ENCODE results near the gene SLC26A9. TPM values are rescaled to one million over a fixed set of nuclear protein-coding genes. Genes with fewer than 3 reads are reported as not detected.

Gene SLC26A9
- total RNA-seq, 1 experiment from 2014 or later = not detected

DNA sequence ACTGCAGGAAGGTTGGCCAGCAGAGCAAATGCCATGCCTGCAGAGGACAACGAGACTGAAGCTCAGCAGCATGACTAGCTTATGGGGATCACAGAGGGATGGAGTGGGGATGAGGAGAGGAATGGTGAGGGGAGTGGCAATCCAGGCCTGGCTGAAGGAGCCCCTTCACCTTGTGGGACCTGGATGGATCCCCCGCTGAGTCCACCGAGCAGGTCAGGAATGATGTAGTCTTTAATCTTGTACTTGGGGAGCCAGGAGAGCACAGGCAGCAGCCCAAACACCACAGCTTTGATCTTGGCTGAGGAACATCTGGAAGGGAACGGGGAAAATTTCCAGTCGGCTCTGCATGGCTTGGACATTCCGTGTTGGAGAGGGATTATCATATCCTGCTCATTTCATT lies 10.5 kb downstream of the SLC26A9 start:
- ChIA-PET POLR2A (ENCODE audit: unreplicated experiment) (no interaction called here), CTCF (interaction anchor here (0.9 kb wide), 1 partner anchor 45 kb away, joined by 3 read pairs; no protein-coding TSS in a partner anchor)
- Histone ChIP-seq H3K36me3 (ENCODE audit: low read depth, low read length) (no peaks in the 10 kb centered on the region), H2AFZ (ENCODE audit: low read length) (no peak overlapping the region), H3K27ac (ENCODE audit: low read length) (peak overlapping the region; percentile 80), H3K9ac (ENCODE audit: low read length) (no peak overlapping the region; the same call in 1 of the 2 replicates), H3K9me2 (replicated peaks; ENCODE audit: low read length) (no peaks in the 10 kb centered on the region), H3F3A (ENCODE audit: low read length, unreplicated experiment) (no peaks in the 10 kb centered on the region), H3K4me3 (ENCODE audit: low read length) (no peak overlapping the region), H3K4me2 (ENCODE audit: low read length) (0 out of 2 replicates have a peak overlapping the region, but pooled peaks have one; percentile 37), H3K27me3 (ENCODE audit: low read length) (no peaks in the 10 kb centered on the region), H4K20me1 (ENCODE audit: low read length) (no peaks in the 10 kb centered on the region), H3K4me1 (ENCODE audit: insufficient read depth, low read length) (peaks cover 33% of the 10 kb centered on the region), H3K9me3 (ENCODE audit: low read length) (no peaks in the 10 kb centered on the region), H3K79me2 (ENCODE audit: low read length) (no peaks in the 10 kb centered on the region)
- DNase-seq = no peak
- ATAC-seq = no peak
- BruUV-seq (replicated peaks) = no TSS peak
- intact Hi-C loops (cut with micrococcal nuclease) = no loop called here
- no peak for TF ChIP-seq EZH2 (IDR thresholded peaks at IDR 0.05; ENCODE audit: low read length, unreplicated experiment)
- TF ChIP-seq, protein P1, sequence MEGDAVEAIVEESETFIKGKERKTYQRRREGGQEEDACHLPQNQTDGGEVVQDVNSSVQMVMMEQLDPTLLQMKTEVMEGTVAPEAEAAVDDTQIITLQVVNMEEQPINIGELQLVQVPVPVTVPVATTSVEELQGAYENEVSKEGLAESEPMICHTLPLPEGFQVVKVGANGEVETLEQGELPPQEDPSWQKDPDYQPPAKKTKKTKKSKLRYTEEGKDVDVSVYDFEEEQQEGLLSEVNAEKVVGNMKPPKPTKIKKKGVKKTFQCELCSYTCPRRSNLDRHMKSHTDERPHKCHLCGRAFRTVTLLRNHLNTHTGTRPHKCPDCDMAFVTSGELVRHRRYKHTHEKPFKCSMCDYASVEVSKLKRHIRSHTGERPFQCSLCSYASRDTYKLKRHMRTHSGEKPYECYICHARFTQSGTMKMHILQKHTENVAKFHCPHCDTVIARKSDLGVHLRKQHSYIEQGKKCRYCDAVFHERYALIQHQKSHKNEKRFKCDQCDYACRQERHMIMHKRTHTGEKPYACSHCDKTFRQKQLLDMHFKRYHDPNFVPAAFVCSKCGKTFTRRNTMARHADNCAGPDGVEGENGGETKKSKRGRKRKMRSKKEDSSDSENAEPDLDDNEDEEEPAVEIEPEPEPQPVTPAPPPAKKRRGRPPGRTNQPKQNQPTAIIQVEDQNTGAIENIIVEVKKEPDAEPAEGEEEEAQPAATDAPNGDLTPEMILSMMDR (conservative IDR thresholded peaks at IDR 0.05; ENCODE audit: low read depth, low read length) = no peak
- no peak for TF ChIP-seq EZH2phosphoT487 (IDR thresholded peaks at IDR 0.05; ENCODE audit: borderline replicate concordance, low read length)

DNA sequence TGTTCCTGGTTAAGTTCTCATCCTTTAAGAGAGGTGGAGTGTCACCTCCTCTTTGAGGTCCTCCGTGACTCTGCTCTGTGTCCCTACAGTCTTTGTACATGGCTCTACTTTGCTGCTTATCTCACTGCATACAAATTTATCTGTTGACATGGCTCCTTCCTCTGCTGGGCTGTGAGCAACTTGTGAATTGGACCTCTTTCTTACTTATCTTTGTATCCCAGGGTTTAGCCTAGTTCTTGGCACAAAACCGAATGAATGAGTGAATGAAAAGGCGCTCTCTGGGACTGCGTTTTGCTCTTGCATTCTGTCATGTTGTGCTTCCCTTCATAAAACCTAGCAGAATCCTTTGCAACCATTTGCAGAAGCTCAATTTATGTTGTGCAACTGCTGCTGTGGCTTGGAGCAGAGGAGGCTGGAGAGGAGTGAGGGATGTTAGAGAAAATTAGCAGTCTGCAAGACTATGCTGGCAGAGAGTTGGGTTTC lies 12.4 kb downstream of the SLC26A9 start:
- H2AFZ ChIP-seq (ENCODE audit: low read length) = no peak overlapping the region
- H3K9ac ChIP-seq (ENCODE audit: low read length) = no peak overlapping the region
- H3K27me3 ChIP-seq (ENCODE audit: low read length) = no peaks in the 10 kb centered on the region
- intact Hi-C loops (cut with micrococcal nuclease) = no loop called here
- TF ChIP-seq EZH2phosphoT487 (IDR thresholded peaks at IDR 0.05; ENCODE audit: borderline replicate concordance, low read length) (no peak), EZH2 (IDR thresholded peaks at IDR 0.05; ENCODE audit: low read length, unreplicated experiment) (no peak)
- TF ChIP-seq, protein P1 (conservative IDR thresholded peaks at IDR 0.05; ENCODE audit: low read depth, low read length) = no peak
- no peaks in the 10 kb centered on the region for H3K36me3 ChIP-seq (ENCODE audit: low read depth, low read length)
- H3F3A ChIP-seq (ENCODE audit: low read length, unreplicated experiment) = no peaks in the 10 kb centered on the region
- POLR2A ChIA-PET (ENCODE audit: unreplicated experiment) = no interaction called here
- no peak overlapping the region for H3K4me2 ChIP-seq (ENCODE audit: low read length)
- no peaks in the 10 kb centered on the region for H4K20me1 ChIP-seq (ENCODE audit: low read length)
- no peak for ATAC-seq
- no TSS peak for BruUV-seq (replicated peaks)
- no peak overlapping the region for H3K27ac ChIP-seq (ENCODE audit: low read length)
- no peaks in the 10 kb centered on the region for H3K9me3 ChIP-seq (ENCODE audit: low read length)
- no peaks in the 10 kb centered on the region for H3K79me2 ChIP-seq (ENCODE audit: low read length)
- CTCF ChIA-PET = interaction anchor here (0.6 kb wide), 1 partner anchor 508 kb away, joined by 3 read pairs; no protein-coding TSS in a partner anchor
- H3K9me2 ChIP-seq (replicated peaks; ENCODE audit: low read length) = no peaks in the 10 kb centered on the region
- H3K4me3 ChIP-seq (ENCODE audit: low read length) = no peak overlapping the region
- DNase-seq = no peak
- H3K4me1 ChIP-seq (ENCODE audit: insufficient read depth, low read length) = peaks cover 28% of the 10 kb centered on the region

DNA sequence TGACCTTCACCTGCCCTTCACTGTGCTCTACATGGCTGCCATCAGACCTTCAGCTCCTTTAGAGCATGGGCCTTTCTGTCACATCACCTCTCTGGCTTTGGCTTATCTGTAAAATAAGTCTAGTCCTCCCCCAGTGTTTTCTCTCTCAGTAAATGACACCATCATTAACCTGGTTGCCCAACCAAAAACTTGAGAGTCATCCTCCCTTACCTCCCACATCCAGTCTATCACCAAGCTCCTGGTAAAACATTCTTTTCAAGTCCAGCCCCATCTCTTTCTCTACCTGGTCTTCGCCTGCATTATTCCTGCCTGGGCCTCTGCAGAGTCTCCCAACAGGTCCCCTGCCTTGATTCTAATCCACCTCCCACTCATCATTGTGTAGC lies 13.1 kb downstream of the SLC26A9 start:
- BruUV-seq (replicated peaks) = no TSS peak
- ChIA-PET CTCF (no interaction called here), POLR2A (ENCODE audit: unreplicated experiment) (no interaction called here)
- no peaks in the 10 kb centered on the region for H3K27me3 ChIP-seq (ENCODE audit: low read length)
- no peaks in the 10 kb centered on the region for H4K20me1 ChIP-seq (ENCODE audit: low read length)
- no peaks in the 10 kb centered on the region for H3K9me2 ChIP-seq (replicated peaks; ENCODE audit: low read length)
- H3K4me2 ChIP-seq (ENCODE audit: low read length) = no peak overlapping the region
- H3K36me3 ChIP-seq (ENCODE audit: low read depth, low read length) = no peaks in the 10 kb centered on the region
- no peaks in the 10 kb centered on the region for H3K9me3 ChIP-seq (ENCODE audit: low read length)
- intact Hi-C loops (cut with micrococcal nuclease) = no loop called here
- H3K4me3 ChIP-seq (ENCODE audit: low read length) = no peak overlapping the region
- TF ChIP-seq, protein P1 (conservative IDR thresholded peaks at IDR 0.05; ENCODE audit: low read depth, low read length) = no peak
- TF ChIP-seq EZH2 (IDR thresholded peaks at IDR 0.05; ENCODE audit: low read length, unreplicated experiment) = no peak
- TF ChIP-seq EZH2phosphoT487 (IDR thresholded peaks at IDR 0.05; ENCODE audit: borderline replicate concordance, low read length) = no peak
- no peak for DNase-seq
- H3K9ac ChIP-seq (ENCODE audit: low read length) = no peak overlapping the region
- ATAC-seq = no peak
- no peaks in the 10 kb centered on the region for H3K79me2 ChIP-seq (ENCODE audit: low read length)
- H3K27ac ChIP-seq (ENCODE audit: low read length) = no peak overlapping the region
- no peaks in the 10 kb centered on the region for H3F3A ChIP-seq (ENCODE audit: low read length, unreplicated experiment)
- peaks cover 35% of the 10 kb centered on the region for H3K4me1 ChIP-seq (ENCODE audit: insufficient read depth, low read length)
- H2AFZ ChIP-seq (ENCODE audit: low read length) = no peak overlapping the region
